HepG2 (cell line): ENCODE measurements around the gene ALB. TPM values are rescaled to one million over a fixed set of nuclear protein-coding genes. Genes with fewer than 3 reads are reported as not detected.

Source experiments
- AKAP8 ChIP-seq: sonication (generic); formaldehyde crosslinking; IDR thresholded peaks from 2 replicates; pipeline ENCODE4 v1.5.1; 2020; ENCODE audit warnings: mild to moderate bottlenecking, missing genetic modification reagents
- ATRX ChIP-seq: sonication (generic); formaldehyde crosslinking; IDR thresholded peaks from 2 replicates; pipeline ENCODE4 v1.4.0; 2020; ENCODE audit warnings: missing genetic modification reagents, borderline replicate concordance
- ERF ChIP-seq: IDR thresholded peaks from 2 replicates; pipeline ENCODE4 v1.6.1; 2018; ENCODE audit warnings: missing biosample characterization, missing genetic modification reagents
- HES4 ChIP-seq: sonication (generic); formaldehyde crosslinking; IDR thresholded peaks from 2 replicates; pipeline ENCODE4 v1.9.0; 2021; ENCODE audit warnings: mild to moderate bottlenecking, missing genetic modification reagents, borderline replicate concordance
- ISX ChIP-seq: sonication (generic); formaldehyde crosslinking; conservative IDR thresholded peaks from 2 replicates; pipeline ENCODE4 v1.5.0; 2020; ENCODE audit warnings: missing genetic modification reagents
- KMT2B ChIP-seq: IDR thresholded peaks from 2 replicates; pipeline ENCODE4 v1.6.1; 2016; ENCODE audit warnings: missing genetic modification reagents, missing compliant biosample characterization
- MIXL1 ChIP-seq: IDR thresholded peaks from 2 replicates; pipeline ENCODE4 v1.6.1; 2016
- MYC ChIP-seq: sonication (generic); formaldehyde crosslinking; IDR thresholded peaks from 2 replicates; pipeline ENCODE4 v1.9.0; 2021; ENCODE audit warnings: missing genetic modification reagents, borderline replicate concordance
- NCOA1 ChIP-seq: sonication (generic); formaldehyde crosslinking; IDR thresholded peaks from 2 replicates; pipeline ENCODE4 v1.9.0; 2021; ENCODE audit warnings: missing genetic modification reagents
- NONO ChIP-seq, 2 experiments: fragments of 450-650 bp in 1 of 2; sonication (generic) in 1 of 2; formaldehyde crosslinking in 1 of 2; IDR thresholded peaks in 1 of 2; conservative IDR thresholded peaks in 1 of 2; 2 replicates each; pipeline versions ENCODE4 v1.6.1 to v1.8.0; 2017 to 2022; ENCODE audit warnings: mild to moderate bottlenecking in 1 of 2, missing genetic modification reagents in 1 of 2, moderate library complexity in 1 of 2
- SP1 ChIP-seq, 2 experiments: fragments of 450-650 bp in 1 of 2; sonication (generic) in 1 of 2; formaldehyde crosslinking in 1 of 2; IDR thresholded peaks; 2 replicates each; pipeline versions ENCODE4 v1.4.0 to v1.6.1; 2016 to 2020; ENCODE audit warnings: missing genetic modification reagents in 1 of 2
- ZBTB21 ChIP-seq: sonication (generic); formaldehyde crosslinking; IDR thresholded peaks from 2 replicates; pipeline ENCODE4 v1.4.0; 2020; ENCODE audit warnings: missing genetic modification reagents
- ZNF234 ChIP-seq: sonication (generic); formaldehyde crosslinking; conservative IDR thresholded peaks from 2 replicates; pipeline ENCODE4 v1.5.1; 2020; ENCODE audit warnings: mild to moderate bottlenecking, missing genetic modification reagents
- ZNF430 ChIP-seq: sonication (generic); formaldehyde crosslinking; IDR thresholded peaks from 2 replicates; pipeline ENCODE4 v1.9.0; 2021; ENCODE audit warnings: mild to moderate bottlenecking, missing genetic modification reagents
- polyA plus RNA-seq, 8 experiments: library from polyadenylated mRNA; depleted of rRNA in 3 of 8; stranded (reverse) in 7 of 8; unstranded in 1 of 8; fragments of >200 nt; fragmentation: Illumina TruSeq in 4 of 8; extraction: Trizol in 4 of 8; gene quantifications; 2 replicates each; pipeline versions ENCODE4 v1.2.1 to v1.2.3, GENCODE V29; 2011 to 2016; ENCODE audit warnings: low read depth in 4 of 8, missing spikeins in 1 of 8, mixed read lengths in 1 of 8; ENCODE audit not compliant: insufficient read depth in 1 of 8
- total RNA-seq, 5 experiments: library from RNA; depleted of rRNA; stranded (reverse); fragments of >200 nt; fragmentation: Illumina TruSeq; extraction: Trizol; gene quantifications; 2 replicates each; pipeline ENCODE4 v1.2.3, GENCODE V29; 2016; ENCODE audit warnings: low read depth in 1 of 5
- TF ChIP-seq, protein P1 (sequence below): sonication (generic); formaldehyde crosslinking; IDR thresholded peaks from 2 replicates; pipeline ENCODE4 v1.9.0; 2021; ENCODE audit warnings: missing genetic modification reagents, mild to moderate bottlenecking, borderline replicate concordance
- TF ChIP-seq, protein P2 (sequence below): sonication (generic); formaldehyde crosslinking; IDR thresholded peaks from 2 replicates; pipeline ENCODE4 v1.5.1; 2020; ENCODE audit warnings: mild to moderate bottlenecking, missing genetic modification reagents, borderline replicate concordance
- TF ChIP-seq, protein P3 (sequence below): IDR thresholded peaks from 2 replicates; pipeline ENCODE4 v1.6.1; 2016; ENCODE audit warnings: missing genetic modification reagents, missing compliant biosample characterization
- TF ChIP-seq, protein P4 (sequence below): sonication (generic); formaldehyde crosslinking; IDR thresholded peaks from 2 replicates; pipeline ENCODE4 v1.4.0; 2020; ENCODE audit warnings: missing genetic modification reagents
- TF ChIP-seq, protein P5 (sequence below): sonication (generic); formaldehyde crosslinking; IDR thresholded peaks from 2 replicates; pipeline ENCODE4 v1.8.0; 2022; ENCODE audit warnings: missing genetic modification reagents, mild to moderate bottlenecking, inconsistent platforms, borderline replicate concordance

The ALB gene
- total and polyA plus RNA-seq, 2 of the 13 experiments (the other 11 are each of a cell fraction or from before 2014, with no cell fraction given): 22,259 to 22,625 TPM

DNA sequence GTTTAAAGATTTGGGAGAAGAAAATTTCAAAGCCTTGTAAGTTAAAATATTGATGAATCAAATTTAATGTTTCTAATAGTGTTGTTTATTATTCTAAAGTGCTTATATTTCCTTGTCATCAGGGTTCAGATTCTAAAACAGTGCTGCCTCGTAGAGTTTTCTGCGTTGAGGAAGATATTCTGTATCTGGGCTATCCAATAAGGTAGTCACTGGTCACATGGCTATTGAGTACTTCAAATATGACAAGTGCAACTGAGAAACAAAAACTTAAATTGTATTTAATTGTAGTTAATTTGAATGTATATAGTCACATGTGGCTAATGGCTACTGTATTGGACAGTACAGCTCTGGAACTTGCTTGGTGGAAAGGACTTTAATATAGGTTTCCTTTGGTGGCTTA lies 1.1 kb downstream of the ALB start (continued):
- TF ChIP-seq, protein P1, sequence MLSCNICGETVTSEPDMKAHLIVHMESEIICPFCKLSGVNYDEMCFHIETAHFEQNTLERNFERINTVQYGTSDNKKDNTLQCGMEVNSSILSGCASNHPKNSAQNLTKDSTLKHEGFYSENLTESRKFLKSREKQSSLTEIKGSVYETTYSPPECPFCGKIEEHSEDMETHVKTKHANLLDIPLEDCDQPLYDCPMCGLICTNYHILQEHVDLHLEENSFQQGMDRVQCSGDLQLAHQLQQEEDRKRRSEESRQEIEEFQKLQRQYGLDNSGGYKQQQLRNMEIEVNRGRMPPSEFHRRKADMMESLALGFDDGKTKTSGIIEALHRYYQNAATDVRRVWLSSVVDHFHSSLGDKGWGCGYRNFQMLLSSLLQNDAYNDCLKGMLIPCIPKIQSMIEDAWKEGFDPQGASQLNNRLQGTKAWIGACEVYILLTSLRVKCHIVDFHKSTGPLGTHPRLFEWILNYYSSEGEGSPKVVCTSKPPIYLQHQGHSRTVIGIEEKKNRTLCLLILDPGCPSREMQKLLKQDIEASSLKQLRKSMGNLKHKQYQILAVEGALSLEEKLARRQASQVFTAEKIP (CRISPR knock-in tag): no peak
- TF ChIP-seq ATRX (CRISPR knock-in tag) (no peak), MYC (no peak), NONO (IDR thresholded peaks at IDR 0.05) (no peak), NONO (CRISPR knock-in tag; conservative IDR thresholded peaks at IDR 0.05) (no peak), ZNF430 (CRISPR knock-in tag) (no peak), ZBTB21 (CRISPR knock-in tag) (no peak), MIXL1 (CRISPR knock-in tag) (no peak; the same call in 1 of the 2 replicates), ERF (no peak), AKAP8 (CRISPR knock-in tag) (no peak), ZNF234 (CRISPR knock-in tag) (no peak), SP1 (IDR thresholded peaks at IDR 0.05) (no peak), SP1 (CRISPR knock-in tag; IDR thresholded peaks at IDR 0.05) (no peak), ISX (CRISPR knock-in tag) (no peak), HES4 (CRISPR knock-in tag) (no peak), NCOA1 (CRISPR knock-in tag) (no peak), KMT2B (CRISPR knock-in tag) (peak; percentile 17)
- TF ChIP-seq, protein P2, sequence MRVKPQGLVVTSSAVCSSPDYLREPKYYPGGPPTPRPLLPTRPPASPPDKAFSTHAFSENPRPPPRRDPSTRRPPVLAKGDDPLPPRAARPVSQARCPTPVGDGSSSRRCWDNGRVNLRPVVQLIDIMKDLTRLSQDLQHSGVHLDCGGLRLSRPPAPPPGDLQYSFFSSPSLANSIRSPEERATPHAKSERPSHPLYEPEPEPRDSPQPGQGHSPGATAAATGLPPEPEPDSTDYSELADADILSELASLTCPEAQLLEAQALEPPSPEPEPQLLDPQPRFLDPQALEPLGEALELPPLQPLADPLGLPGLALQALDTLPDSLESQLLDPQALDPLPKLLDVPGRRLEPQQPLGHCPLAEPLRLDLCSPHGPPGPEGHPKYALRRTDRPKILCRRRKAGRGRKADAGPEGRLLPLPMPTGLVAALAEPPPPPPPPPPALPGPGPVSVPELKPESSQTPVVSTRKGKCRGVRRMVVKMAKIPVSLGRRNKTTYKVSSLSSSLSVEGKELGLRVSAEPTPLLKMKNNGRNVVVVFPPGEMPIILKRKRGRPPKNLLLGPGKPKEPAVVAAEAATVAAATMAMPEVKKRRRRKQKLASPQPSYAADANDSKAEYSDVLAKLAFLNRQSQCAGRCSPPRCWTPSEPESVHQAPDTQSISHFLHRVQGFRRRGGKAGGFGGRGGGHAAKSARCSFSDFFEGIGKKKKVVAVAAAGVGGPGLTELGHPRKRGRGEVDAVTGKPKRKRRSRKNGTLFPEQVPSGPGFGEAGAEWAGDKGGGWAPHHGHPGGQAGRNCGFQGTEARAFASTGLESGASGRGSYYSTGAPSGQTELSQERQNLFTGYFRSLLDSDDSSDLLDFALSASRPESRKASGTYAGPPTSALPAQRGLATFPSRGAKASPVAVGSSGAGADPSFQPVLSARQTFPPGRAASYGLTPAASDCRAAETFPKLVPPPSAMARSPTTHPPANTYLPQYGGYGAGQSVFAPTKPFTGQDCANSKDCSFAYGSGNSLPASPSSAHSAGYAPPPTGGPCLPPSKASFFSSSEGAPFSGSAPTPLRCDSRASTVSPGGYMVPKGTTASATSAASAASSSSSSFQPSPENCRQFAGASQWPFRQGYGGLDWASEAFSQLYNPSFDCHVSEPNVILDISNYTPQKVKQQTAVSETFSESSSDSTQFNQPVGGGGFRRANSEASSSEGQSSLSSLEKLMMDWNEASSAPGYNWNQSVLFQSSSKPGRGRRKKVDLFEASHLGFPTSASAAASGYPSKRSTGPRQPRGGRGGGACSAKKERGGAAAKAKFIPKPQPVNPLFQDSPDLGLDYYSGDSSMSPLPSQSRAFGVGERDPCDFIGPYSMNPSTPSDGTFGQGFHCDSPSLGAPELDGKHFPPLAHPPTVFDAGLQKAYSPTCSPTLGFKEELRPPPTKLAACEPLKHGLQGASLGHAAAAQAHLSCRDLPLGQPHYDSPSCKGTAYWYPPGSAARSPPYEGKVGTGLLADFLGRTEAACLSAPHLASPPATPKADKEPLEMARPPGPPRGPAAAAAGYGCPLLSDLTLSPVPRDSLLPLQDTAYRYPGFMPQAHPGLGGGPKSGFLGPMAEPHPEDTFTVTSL (CRISPR knock-in tag): no peak
- TF ChIP-seq, protein P3, sequence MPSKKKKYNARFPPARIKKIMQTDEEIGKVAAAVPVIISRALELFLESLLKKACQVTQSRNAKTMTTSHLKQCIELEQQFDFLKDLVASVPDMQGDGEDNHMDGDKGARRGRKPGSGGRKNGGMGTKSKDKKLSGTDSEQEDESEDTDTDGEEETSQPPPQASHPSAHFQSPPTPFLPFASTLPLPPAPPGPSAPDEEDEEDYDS (CRISPR knock-in tag): 0 out of 2 replicates have a peak, but pooled peaks have one; percentile 14
- TF ChIP-seq, protein P4, sequence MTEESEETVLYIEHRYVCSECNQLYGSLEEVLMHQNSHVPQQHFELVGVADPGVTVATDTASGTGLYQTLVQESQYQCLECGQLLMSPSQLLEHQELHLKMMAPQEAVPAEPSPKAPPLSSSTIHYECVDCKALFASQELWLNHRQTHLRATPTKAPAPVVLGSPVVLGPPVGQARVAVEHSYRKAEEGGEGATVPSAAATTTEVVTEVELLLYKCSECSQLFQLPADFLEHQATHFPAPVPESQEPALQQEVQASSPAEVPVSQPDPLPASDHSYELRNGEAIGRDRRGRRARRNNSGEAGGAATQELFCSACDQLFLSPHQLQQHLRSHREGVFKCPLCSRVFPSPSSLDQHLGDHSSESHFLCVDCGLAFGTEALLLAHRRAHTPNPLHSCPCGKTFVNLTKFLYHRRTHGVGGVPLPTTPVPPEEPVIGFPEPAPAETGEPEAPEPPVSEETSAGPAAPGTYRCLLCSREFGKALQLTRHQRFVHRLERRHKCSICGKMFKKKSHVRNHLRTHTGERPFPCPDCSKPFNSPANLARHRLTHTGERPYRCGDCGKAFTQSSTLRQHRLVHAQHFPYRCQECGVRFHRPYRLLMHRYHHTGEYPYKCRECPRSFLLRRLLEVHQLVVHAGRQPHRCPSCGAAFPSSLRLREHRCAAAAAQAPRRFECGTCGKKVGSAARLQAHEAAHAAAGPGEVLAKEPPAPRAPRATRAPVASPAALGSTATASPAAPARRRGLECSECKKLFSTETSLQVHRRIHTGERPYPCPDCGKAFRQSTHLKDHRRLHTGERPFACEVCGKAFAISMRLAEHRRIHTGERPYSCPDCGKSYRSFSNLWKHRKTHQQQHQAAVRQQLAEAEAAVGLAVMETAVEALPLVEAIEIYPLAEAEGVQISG (CRISPR knock-in tag): no peak
- TF ChIP-seq, protein P5, sequence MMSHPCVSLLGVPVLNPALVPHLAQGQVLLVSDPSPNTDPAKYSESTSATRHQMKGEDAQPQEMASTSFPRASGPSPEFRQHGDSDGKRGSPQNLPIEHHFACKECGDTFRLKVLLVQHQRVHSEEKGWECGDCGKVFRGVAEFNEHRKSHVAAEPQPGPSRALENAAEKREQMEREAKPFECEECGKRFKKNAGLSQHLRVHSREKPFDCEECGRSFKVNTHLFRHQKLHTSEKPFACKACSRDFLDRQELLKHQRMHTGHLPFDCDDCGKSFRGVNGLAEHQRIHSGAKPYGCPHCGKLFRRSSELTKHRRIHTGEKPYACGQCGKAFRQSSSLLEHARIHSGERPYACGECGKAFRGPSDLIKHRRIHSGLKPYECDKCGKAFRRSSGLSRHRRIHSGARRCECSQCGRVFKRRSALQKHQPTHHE (CRISPR knock-in tag): no peak
